HG03159 (cell line): Measurements from ENCODE around the gene ARHGAP8.

ENCODE experiments used
- ATAC-seq: cut with Tn5 transposase; IDR thresholded peaks from one replicate; pipeline ENCODE4 v1.9.1; 2021; ENCODE audit warnings: mild to moderate bottlenecking, moderate library complexity; ENCODE audit not compliant: unreplicated experiment

ARHGAP8 gene

DNA sequence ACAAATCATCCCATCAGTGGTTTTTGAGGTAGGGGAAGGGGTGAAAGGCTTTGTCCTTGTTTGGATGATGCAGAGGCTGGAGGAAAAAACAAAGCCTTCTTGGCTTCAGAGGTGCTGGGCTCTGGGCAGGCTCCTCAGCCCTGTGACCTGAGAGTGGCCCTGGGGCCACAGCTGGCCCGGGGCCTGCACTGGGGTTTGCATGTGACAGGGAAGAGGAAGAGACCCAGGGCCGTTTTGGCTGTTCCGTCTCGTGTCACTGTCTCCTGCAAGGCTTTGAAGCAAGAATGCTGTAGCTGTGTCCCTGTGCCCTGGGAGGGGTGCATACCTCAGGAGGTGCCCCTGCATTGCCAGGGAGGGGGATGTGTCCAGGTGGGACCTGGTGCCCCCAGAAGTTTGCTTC lies 12.6 kb downstream of the ARHGAP8 start:
- ATAC-seq, result no peak

DNA sequence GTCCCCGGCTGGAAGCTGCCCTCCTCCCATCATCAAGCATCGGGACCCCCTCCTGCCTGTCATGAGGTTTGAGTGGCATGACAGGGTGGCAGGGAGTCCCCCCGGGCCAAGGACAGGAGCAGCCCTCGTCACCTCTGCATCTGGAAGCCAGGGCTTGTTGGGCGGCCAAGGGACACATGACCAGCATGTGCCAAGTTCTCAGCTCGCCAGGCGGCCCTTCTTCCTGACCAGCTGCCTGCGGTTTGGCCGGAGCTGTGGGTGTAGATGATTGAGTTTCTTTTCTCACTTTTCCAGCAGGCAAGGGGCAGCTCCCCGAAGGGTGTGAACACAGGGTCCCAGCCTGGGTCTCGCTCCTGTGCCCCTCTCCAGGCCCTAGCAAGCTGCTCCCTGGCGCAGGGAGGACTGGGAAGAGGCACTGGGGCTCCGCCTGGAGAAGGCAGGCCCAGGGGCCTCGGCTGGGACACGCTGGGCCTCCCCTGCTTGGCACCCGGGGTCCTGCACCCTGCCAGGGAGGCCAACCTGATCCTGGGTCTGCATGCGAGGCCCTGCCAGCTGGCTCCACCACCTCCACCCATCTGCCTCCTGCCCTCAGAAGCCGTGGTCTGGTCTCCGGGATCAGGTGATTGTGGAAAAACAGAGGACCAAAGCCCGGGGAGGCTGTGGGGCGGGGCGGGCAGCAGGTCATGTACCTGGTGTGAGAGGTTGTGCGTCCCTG lies 13.4 kb downstream of the ARHGAP8 start:
- ATAC-seq, result no peak

DNA sequence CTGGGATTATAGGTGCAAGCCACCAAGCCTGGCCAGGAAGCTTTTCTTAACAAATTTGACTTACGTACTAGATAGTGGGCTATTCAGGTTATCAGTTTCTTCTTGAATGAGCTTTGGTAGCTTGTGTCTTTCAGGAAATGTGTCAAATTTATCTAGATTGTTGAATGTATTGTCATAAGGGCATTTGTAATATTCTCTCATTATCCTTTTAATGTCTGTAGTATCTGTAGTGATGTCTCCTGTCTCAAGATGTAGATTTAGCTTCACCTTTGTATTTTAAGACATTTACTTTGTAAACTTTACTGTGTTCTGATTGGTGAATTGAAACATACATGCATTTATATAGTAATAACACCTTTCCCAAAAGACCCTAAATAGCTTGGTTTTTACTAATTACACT lies 20.7 kb downstream of the ARHGAP8 start:
- ATAC-seq, result no peak

DNA sequence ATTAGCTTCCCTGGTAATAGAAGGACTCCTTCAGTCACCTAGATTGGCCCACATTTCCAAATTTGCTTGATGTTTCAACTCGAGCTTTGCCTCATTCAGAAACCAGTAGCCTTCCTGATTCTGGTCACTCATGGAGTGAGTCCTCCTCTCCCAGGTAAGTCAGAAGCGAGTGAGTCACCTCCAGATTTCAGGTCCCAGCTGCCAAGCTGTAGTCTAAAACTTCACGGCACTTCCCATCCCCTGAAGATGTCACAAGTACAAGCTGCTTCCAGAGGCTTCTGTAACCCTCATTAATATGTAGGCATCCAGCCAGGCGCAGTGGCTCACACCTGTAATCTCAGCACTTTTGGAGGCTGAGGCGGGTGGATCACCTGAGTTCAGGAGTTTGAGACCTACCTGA lies 23.5 kb downstream of the ARHGAP8 start:
- no peak for ATAC-seq

DNA sequence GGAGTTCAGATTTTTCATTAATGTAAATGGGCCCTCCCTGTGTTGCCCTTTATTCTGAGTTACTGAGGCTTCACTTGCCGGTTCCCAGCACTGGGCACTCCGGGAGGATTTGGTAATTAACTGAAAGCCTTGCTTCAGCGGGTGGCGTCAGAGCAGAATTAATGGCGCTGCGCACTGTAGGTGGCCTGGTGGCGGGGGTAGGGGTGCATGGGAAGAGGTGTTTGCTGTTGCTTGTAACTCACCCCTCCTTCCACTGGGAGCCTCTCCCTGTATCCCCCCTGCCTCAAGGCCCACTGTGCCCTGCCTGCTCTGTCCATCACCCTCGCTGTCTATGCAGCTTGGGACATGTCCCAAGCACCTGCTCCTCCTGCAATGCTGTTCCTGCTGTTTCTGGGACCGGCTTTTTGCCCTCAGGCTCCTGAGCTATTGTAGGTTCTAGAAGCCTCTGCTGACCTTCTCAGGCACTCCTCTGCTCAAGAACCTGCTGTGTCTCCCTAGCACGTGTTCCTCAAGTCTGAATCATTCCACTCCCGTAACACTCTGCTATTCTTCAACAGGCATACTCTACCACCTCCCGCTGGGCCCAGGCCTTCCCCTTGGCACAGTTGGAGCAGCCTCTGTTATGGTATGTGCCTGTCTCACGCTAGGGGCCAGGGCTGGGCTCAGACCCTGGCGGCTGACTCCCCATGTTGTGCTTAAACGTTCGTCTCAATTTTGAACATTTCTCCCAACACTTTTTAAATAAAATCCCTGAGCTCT lies 24.4 kb downstream of the ARHGAP8 start:
- no peak for ATAC-seq

DNA sequence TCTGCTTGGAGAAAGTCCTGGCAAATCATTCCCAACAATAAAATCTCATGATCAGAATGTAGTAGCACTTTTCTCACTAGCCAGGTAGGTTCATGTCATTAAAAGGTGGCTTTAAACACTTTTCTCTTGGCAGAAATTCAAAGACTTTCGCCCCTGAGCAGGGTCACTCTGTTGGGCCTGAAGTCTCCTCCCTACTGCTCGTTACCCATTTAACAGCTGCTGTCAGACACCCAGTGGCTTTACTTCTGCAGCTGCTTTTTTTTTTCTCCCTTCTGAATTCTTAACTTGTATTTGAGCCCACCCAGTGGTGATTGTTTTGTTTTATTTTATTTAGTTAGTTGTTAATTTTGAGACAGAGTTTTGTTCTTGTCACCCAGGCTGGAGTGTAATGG lies 25.0 kb downstream of the ARHGAP8 start:
- ATAC-seq, result no peak

DNA sequence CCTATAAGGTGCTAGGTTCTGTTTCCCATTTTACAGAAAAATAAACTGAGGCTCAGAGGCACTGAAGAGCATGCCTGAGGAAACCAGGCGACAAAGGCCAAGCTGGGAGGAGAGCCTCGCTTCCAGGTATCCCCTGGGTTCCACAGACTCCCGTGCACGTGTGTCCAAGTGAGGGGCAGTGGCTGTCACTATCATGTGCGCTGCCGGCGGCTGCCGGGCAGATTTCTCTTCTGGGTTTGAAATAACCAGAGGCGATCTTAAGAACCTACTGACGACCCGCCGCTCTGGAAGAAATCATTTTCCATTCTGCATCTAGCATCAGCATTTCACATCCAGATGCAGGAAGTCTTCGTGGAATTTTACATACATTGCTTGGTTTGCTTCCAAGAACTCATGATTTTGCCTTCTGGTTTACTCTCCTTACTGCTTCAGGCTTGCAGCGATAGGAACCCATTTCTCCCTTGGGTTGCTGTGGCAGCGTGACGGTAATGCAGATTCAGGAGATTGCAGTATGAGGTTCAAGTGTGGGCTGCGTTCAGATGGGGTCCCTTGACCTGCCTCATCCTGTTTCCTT lies 28.6 kb downstream of the ARHGAP8 start:
- no peak for ATAC-seq

DNA sequence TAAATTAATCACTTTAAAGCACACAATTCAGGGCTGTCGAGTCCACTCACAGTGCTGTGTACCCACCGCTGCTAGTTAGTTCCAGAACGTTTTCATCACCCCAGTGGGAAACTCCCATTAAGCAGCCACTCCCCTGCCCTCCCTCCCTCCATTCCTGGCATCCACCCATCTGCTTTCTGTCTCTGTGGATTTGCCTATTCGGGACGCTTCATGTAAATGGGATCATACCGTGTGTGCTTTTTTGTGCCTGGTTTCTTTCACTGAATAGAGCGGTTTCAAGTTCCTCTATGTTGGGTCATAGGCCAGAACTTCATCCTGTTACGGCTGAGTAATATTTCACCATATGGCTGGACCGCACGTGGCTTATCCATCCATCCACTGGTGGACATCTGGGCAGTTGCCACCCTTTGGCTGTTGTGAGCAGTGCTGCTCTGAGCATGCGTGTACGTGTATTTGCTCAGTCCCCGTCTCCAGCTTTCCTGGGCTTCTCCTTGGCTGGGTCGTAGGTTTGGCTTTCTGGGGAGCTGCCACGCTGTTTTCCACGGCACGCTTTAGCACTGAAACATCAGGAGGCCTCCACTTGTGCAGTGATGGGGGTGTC lies 30.1 kb downstream of the ARHGAP8 start:
- ATAC-seq, result no peak

DNA sequence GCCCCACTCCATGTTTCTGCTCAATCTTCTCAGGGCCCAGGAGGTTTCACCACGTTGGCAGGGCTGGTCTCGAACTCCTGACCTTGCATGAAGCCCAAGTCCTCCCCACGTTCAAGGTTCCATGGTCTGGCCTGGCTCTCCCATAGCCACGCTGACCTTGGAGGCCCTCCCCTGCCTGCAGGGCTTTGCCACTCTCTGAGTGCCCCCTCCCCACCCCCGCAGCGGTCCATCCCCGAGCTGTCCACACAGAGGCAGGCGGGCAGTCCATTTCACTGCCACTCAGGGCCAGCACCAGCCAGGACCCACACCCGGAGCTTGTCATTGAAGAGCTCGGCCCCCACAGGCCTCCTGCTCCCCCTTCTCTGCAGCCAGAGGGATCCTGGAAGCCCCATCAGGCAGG lies 30.7 kb downstream of the ARHGAP8 start:
- ATAC-seq, result no peak

DNA sequence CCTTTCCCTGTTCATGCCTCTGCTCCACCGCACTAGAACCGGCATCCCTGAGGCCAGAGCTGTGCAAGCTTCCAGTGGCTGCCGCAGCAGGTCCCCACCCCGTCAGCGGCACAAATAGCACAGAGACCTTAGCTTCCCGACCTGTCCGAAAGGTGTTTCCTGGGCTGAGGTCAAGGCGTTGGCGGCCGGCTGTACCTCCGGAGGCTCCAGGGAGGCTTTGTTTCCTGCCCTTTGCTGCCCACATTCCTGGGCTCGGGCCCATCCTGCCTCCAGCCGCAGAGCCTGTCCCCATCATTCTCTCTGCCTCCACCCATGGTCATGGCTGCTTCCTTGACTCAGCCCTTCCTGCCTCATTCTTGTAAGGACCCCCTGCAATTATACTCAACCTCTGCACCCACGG lies 31.2 kb downstream of the ARHGAP8 start:
- no peak for ATAC-seq

DNA sequence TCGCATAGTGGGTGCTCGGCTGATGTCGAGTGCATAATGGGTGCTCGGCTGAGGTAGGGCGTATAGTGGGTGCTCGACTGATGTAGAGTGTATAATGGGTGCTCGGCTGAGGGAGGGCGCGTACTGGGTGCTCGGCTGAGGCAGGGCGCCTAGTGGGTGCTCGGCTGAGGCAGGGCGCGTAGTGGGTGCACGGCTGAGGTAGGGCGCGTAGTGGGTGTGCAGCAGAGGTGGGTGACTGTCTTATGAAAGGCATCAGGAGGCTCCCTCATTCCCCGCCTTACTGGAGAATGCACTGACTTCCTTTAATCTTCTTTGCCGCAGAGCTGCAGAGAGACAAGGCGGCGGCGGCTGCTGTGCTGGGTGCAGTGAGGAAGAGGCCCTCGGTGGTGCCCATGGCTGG lies 33.8 kb downstream of the ARHGAP8 start:
- no peak for ATAC-seq

DNA sequence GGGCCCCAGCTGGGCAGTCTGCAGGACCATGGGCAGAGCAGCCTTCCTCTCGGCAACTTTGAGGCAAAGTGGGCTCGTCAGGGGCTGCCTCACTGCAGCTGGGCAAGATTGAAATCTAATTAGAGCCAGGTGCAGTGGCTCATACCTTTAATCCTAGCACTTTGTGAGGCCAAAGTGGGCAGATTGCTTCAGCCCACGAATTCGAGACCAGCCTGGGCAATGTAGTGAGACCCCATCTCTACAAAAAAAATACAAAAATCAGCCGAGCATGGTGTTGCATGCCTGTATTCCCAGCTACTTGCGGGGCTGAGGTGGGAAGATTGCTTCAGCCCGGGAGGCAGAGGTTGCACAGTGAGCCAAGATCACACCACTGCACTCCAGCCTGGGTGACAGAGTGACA lies 34.2 kb downstream of the ARHGAP8 start:
- ATAC-seq, result no peak

DNA sequence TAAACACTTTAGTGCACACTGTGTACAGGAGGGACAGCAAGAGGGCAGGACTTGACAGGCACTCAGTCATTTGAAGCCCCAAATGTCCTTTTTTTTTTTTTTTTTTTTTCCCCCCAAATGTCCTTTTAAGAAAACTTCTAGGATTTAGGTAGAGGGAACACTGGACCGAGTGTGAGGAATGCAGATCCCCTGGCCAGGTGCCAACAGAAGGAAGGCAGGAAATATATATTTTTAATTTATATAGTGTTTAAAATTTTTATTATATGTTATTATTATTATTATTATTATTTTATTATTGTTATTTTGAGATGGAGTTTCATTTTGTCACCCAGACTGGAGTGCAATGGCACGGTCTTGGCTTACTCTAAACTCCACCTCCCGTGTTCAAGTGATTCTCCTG lies 35.5 kb downstream of the ARHGAP8 start:
- no peak for ATAC-seq

DNA sequence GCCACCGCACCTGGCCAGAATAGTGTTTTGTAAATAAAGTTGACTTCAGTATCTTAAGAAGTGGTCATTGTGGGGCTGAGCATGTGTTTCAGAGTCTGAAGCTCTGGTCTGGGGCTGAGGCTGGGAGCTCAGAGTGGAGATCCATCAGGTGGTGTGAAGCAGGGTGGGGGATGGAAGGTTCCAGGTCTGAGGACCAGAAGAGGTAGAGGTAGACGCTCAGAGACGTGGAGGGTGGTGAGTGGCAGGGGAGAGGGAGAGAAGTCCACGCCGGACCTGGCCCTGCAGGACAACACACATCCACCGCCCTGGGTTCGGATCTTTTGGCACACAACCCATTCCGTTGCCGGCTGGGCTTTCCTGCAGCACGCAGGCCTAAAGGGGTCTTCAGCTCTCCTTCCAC lies 40.7 kb downstream of the ARHGAP8 start:
- ATAC-seq, result no peak

DNA sequence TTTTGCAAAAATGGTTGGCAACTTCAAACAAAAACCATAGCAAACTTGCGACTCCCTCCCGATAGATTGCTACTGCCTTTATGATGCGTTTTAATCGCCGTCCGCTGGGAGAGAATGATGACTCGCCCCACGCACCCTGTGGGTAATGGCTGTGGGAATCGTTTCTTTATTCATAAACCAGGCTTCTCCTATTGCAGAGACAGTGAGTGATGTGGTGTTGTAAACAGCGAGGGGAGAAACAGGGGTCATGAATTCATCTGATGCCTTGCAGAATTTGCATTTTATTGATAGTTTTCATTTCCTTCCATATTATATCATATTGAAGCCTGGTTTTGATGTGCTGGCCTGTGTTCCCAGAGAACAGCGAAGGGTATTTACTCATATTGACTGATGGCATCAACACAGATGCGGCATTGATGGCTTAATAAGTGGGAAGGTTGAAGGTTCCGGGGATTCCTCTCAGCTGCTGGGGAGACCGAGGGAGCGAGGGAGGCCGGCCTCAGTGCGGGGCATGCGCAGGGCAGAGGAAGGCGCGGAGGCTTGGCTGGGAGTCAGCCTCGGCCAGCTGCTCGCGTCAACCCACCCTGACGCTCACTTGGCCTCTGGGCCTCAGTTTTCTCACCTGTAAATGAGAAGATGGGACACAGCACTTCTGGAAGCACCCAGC lies 41.3 kb downstream of the ARHGAP8 start:
- ATAC-seq, result no peak

DNA sequence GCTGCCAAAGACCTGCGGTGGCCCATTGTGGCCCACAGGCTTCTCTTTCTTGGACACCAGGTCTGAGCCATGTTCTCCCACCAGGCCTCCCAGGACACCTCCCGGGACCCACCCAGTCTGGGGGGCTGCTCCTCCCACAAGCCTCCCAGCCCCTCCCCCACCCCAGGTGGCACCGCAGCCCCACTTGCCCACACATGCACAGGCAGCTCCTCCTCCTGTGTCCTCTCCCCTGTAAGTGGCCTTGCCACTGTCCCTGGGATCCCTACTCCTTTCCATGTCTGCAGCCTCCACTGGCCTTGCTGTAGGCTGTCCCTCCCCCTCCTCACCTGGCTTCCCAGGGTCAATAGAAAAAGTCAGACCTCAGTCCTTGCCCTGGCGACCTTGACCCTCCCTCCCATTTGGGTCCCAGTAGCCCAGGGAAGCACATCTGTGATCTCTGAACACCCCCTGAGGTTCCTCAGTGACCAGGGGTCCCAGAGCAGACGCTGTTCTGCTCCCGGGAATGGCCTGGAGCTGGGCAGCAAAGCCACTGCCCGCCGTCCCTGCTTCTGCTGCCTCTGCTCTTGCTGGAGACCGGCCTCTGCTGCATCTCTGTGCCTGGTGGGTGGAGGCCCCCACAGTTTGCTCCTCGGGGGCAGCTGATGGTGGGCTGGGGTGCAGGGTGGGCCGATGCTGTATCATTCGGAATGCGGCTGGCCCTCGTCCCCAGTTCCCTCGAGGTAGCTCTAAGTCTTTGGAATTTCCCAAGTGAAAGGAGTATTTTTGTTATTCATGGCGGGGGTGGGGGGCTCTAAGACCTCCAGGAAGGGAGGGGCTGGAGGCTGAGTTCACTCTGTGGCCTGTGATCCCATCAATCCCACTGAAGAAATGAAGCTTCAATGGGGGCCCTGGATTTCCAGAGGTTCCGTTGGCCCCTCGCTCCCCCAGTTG lies 43.6 kb downstream of the ARHGAP8 start:
- no peak for ATAC-seq

DNA sequence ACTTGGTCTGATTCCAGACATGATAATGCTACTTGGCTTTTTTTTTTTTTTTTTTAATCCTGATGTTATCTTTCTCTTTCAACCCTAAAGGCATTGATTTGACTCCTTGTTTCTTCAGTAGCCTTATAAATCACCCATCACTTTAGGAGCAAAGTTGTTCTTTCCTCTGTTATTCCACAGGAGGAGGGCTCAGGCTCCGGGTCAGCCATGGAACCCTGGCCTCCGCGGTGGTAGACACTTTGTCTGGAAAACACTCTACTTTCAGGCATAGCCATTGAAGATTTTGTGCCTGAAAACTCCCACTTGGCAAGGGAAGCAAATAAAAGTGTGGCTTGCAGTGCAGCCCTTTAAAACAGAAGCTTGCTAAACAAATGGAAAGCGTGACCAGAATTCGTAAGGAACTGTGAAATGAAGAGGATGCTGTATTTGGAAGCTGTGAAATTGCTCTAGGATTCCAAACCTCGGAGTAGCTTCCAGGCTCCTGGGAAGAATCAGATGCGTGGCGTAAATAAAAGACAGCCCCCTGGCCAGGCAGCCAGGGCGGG lies 44.9 kb downstream of the ARHGAP8 start:
- ATAC-seq, result no peak

DNA sequence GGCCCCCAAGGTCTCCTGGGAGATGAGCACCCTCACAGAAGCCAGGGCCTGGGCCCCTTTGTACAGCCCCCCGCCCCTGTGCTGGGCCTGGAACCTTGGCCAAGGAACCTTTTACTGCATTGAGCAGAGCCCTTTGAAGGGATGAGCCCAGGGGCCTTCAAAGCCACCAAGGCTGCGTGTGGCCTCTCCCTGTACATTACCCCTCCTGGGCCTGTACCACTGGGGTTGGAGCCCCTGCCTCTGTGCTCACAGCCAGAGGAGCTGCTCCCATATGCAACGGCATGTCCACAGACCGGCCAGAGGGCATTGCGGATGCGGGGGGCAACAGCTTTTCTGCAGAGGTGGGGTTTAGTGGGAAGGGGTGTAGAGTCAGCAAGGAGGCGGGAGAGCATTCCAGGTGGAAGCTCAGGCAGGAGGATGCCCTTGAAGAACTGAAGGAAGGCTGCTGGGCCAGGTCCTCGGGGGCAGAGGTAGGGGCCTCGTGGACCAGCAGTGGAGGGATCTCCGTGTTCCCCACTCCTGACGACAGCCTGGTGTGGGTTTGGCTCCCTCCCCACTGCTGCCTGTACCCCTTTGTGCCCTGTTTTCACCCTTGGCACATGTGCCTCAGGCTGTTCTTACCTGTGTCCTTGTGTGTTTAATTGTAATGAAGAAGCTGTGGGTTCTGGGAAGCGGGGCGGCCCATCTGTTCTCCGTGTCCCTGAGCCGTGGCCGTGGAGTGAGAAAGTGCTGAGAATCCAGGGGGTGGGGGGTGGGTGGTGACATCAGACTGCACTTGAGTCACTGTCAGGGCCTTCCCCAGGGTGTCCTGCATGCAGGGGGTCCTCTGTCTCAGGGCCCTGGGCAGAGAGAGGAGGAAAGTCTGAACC lies 46.9 kb downstream of the ARHGAP8 start:
- ATAC-seq, result no peak
